CD4-positive, alpha-beta T cell treated with Interleukin-10 for 1 hour (primary cell): ENCODE results near the gene ZBTB38.

ENCODE experiments used
- DNase-seq: peaks from one replicate; pipeline ENCODE4 v3.0.0-alpha.2; 2020

Gene ZBTB38

DNA sequence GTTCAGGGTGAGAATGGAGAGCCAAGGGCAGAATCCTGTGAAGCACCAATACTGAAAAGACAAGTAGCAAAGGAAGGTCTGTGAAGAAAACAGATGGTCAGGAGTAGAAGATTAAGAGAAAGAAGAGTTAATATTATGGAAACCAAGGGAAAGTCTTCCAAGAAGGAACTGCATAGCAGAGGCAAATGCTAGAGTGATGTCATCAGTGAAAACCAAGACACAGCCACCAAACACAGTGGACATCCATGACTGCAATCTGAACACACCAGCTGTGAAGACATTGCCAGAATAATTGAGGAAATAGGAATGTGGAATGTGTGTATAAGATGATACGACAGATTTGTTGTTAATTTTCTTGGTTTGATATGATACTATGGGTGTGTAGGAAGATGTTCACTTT is 26.8 kb upstream of the ZBTB38 start:
- no peak for DNase-seq

DNA sequence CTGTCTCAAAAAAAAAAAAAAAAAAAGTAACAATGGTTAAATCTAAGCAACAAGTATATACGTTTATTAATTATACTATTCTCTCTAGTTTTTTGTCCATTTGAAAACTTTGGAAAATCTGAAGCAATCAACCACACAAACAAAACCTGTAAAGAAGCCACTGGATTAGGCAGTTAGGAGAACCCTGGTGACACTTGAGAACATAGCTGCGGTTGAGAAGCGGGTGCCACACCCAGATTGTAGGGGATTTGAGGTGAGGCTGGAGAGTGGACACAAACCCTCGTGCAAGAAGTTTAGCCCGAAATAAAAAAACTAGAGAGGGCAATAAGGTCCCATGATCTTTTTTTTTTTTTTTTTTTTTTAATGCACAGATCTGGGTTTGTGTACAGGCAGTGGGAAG is 25.9 kb upstream of the ZBTB38 start:
- no peak for DNase-seq

DNA sequence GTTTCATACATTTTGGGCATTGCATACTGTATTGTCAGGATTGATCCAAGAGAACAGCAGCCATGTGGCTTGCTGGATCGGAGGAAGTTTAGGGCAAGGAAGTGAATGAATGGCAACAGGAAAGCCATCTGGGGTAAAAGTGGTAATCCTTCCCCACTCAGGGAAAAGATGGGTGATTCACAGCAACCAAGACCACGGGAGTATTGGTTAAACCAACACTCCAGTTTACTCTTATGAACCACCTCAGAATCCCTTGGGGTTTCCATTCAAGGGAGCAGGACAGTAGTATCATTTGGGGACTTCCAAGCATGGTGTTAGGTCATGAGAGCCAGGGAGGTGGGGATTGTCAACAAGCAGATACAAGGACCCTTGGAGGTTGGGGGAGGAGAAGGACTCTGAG is 25.2 kb upstream of the ZBTB38 start:
- DNase-seq, result no peak

DNA sequence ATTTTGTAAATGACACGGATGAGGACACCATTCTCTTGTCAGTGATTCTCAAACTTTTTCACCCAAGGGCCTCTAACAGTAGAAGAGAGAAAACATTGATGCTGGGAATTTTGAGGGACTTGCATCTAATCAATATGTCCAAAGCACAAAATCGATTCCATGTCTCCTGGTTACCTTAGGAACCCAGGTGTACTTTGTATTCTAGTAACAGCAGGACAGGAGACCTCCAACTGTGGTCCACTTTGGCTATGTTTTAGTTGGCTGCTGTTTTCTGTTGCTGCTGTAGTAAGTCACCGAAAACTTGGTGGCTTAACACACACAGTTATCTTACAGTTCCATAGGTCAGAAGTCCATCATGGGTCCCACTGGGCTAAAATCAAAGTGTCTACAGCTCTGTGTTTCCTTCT is 24.4 kb upstream of the ZBTB38 start:
- no peak for DNase-seq

DNA sequence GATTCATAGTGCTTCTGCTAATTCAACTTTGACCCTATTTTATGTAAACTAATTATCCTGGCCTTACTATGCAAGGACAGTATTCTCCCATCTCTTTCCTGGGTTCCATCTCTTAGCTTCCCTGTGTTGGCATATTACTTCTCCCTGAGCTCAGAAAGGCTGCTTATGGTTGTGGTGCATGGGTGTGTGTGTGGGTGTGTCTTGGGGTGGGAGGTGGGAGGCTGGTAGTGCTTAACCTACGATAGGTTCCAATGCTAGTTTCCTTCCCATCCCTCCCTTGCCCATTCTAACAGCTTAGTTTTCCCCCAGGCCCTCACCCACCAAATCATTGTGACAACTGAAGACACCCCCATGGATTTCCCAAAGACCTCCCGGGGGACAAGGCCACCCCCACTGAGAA is 22.8 kb upstream of the ZBTB38 start:
- no peak for DNase-seq

DNA sequence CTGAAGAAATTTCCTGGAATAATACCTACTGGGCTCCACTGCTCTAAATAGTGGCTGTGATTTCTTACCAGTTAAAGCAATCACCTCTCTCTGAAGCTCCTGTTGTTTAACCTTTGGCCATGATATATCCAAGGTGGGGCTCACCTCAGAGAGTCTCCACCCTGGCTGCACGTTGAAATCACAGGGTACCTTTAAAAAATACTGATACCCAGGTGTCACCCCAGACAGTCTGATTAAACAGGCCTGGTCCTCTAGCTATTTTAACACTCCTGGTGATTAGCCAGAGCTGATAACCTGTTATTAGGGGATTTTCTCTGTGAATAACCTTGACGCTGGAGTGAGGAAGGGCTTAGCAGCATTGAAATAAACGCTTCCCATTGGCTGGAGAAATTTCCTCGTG is 22.3 kb upstream of the ZBTB38 start:
- DNase-seq, result no peak

DNA sequence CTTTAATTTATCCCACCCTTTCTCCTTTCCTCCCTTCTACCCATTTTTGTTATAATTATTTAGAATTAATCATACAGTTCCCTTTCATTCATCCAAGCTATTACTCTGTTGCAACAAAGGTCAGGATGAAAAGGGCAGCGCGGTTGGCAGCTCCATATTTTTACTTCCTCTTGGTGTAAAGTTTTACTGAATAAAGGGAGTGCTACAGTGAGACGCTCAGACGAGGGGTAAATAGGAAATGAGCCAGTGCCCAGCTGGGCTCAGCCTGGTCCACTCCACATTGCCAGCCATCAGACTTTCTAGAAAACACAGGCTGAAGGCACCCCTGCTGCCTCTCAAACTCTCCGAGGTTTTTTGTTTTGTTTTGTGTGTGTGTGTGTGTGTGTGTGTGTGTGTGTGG is 21.9 kb upstream of the ZBTB38 start:
- no peak for DNase-seq

DNA sequence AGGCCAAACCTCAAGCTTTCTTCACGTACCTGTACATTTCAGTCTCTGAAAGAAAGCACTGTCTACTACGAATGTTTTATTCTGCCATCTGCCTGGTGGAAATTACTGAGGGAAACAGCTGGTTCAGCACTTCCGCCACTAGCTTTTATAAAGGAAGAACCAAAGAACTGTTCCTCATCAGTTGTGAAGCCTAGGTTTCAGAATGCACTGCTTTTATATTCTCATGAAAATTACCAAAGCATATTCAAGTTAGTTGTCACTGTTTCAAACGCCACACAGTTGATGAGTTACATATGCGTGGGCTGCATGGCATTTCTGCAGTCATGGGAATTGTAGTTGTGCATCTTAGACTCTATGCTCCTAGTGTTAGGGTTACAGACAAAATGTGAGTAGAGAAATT is 21.5 kb upstream of the ZBTB38 start:
- no peak for DNase-seq

DNA sequence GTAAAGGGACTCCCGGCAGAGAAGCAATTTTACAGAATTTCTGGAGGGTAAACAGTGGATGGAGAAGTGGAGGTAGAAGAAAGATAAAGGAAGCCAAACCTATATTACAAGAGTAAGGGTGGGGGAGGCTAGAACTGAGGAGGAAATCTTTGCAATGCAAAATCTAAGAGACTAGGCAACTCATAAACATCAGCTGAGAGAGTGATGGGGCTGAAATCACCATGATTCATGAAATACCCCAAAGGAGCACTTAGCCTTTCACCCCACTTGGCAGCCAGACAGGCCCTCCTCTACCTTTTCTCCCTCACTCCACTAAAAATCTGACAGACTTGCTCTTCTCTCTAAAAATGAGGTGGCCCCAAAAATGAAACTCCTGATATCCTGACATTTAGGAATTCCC is 19.5 kb upstream of the ZBTB38 start:
- no peak for DNase-seq

DNA sequence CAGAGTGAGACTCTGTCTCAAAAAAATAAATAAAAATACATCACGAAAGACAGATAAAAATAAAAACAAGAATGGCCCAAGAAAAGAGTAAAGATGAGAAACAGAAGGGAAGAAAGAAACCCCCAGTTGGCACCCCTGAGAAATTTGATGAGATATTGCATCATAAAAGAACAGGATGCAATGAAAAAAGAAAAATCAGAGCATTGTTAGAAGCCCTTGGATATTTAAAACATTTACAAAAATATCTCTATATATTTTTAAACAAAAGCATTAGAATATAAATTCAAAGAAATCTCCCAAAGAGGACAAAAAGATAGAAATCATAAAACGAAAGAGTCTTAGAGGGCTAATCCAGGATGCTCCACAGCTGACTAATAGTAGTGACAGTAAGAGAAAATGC is 18.6 kb upstream of the ZBTB38 start:
- no peak for DNase-seq

DNA sequence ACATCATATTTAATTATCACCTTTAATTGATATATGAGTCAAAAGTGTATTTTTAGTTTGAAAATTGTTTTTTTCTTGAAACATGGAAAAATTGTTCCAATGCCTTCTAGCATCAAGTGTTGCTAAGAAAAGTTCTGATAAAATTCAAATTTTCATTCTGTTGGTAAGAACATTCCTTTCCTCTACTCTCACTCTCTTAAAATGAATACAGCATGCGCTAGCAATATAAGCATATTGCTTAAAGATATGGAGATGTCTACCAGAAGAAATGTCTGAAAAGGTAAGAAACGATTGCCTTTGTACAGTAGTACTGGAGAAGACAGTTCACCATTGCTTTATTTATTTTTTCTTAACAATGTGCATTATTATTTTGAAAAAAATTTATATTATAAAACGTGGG is 17.6 kb upstream of the ZBTB38 start:
- DNase-seq, result no peak

DNA sequence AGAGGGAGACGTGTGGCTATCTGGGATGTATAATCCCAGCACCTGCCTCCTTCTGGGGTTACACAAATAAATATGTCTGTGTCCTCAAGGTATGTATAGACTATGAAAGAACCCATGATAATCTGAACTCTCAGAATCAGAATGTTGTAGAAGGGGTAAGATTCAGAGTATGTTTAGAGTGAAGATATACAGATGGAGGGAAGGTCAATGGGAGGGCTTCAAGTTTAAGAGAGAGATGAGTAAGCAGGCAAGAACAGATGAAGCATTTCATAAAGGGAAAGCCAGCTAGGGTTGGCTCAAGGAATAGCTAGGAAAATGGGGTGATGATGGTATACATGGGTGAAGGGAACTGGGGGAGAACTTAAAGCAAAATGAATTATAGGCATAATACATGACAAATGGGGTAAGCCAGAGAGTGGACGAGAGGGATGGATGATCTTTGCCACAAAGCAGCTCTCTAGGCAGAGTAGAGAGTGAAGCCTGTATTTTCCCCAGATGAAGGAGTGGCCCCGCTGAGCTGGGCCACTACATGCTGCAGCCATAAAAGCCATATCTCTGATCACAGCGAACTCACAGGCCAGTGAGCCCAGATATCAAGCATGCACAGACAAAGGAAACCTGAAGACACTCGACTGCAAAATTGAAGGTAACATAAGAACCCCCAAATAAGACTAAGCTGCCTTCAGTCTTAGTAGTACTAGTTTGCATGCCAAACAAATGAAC is 15.9 kb upstream of the ZBTB38 start:
- DNase-seq, result no peak

DNA sequence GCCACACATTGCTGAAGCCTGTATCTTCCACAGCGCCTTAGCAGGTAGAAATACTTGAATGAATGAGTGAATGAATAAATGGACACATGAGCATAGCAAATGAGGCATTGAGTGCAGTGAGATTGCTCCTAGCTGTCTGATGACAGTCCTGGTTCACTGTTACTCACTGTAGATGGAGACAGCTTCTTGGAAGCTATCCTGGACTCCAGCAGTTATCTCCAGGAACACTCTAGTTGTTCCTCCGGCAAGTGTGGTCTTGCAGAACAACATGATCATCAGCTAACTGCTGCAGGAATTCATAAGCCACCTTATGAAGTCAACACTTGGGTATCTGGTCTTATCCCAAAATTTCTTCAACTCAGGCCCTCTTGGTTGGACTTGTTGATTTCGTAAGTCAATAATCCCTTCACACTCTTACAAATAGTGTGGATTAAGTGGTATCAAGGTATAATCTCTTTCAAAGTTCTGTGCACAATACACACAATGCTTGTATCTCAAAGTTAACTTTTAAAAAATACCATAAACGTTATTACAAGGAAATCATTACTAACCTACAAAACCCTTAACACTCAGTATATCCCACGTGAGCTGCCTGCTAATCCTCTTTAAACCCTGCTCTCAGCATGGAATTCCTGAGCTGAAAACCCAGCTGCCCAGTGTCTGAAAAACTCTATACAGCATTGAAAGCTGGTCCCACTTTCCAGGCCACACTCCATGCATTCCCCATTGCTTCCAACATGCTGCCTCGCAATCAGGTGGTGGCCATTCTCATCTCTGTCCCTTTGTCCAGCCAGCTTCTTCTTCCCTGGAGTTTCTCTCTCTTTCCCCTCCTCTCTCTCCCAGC is 14.4 kb upstream of the ZBTB38 start:
- DNase-seq, result no peak

DNA sequence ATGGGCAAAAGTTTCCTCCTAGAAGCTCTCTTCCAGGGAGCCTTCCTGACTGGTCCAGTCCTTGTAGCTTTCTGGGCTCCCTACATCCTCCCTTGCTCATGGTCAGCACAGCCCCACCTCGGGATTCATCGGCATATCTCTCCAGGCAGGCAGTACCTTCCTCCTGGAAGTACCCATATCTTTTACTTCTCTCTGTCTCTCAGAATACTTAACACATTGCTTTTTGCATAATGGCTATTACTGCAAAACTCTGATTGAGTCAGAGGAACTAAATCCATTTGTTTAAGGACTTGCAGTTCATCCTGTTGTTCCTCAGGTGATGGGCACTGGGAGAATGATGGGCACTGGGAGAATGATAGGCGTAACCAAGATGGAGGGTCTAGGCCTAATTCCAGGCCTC is 13.8 kb upstream of the ZBTB38 start:
- no peak for DNase-seq

DNA sequence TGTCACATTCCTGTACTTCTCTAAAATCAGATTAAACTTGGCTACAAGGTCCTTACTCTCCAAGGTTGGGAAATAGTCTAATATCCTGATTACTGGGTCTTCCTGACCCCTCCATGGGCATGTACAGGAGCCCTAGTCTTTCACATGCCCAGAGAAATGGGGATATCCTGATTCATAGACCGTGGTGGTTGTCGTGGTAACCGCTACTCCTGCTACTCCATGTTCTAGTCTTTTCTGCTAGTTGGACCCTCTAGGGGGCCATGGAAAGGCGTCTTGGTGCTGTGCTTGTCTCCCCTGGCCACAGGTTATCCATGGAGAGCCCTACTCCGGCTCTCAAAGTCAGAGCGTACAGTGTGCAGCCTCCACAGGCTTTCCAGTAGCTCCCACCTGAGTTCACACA is 13.1 kb upstream of the ZBTB38 start:
- DNase-seq, result no peak

DNA sequence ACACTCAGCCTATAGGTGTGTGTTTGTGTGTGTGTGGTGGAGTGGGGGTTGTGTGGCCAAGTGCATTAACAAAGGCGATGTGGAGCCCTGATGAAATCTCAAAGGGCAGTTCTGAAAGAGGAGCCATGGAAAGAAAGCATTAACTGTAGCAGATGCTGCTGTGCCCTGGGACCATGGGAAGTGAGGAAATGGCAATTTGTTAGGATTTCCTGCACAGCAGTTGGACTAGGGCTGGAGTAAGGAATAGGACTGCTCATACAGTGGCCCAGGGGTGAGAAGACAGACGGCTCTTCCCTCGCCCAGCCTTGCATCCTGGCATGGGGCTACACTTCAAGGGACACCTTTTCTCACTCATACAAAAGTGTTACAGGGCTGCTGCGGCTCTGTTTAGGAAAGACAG is 12.3 kb upstream of the ZBTB38 start:
- DNase-seq, result no peak

DNA sequence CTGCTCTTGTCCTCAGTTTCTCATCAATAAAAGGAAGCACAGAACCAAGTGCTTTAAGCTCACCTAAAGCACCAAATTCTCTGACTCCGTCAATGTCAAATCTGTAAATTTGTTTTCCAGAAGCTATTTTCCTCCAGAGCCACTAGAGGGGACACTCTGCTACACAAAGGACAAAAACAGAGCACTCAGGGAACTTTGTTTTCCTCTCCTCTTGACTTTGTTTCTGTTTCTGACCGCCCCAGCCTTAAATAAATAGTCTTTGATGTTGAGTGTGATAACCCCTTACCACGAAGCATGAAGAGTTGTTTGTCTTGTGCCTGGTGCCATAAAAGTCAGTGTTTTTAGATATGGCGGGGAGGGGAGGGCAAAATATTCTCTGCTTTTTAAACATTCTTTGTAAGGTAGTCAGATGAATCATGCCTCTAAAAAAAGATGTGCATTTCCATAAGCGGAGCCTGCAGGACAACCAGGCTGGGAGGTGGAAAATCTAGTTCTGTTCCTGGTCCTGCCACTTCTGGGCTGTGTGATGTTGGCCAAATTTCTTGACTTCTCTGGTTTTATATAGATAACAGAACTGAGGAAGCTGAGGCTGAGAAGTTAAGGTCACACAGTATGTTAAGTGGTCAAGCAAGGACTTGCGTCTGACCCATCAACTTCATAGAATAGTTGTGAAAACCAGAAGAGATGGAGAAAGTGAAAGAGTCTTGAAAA is 7.3 kb upstream of the ZBTB38 start:
- peak; percentile 62 for DNase-seq

DNA sequence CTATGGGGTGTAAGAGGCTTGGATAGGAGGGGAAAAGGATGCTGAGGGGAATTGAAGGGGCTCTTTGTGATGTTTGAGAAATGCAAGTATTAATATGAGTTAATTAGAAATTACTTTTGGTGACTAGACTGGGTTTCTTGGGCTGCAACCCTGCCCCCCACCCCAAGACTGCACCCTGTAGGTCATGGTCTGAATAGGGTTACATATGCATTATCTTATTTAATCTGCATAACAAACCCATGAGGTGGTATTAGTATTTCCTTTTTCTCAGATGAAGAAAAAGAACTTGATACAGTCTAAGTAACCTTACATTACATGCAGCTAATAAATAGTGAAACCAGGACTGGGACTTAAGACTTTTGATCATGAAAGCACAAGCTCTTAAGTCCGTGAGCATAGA is 5.6 kb upstream of the ZBTB38 start:
- no peak for DNase-seq

DNA sequence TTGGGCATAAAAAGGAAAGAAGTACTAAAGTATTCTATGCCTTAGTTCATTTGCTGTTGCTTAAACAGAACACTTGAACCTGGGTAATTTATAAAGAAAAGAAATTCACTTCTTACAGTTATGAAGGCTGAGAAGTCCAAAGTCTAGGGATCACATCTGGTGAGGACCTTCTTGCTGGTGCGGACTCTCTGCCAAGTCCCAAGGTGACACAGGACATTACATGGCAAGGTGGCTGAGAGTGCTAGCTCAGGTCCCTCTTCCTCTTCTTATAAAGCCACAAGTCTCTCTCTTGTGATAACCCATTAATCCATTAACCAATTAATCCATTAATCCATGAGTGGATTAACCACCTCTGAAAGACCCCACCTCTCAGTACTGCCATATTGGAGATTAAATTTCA is 3.1 kb upstream of the ZBTB38 start:
- DNase-seq, result no peak

DNA sequence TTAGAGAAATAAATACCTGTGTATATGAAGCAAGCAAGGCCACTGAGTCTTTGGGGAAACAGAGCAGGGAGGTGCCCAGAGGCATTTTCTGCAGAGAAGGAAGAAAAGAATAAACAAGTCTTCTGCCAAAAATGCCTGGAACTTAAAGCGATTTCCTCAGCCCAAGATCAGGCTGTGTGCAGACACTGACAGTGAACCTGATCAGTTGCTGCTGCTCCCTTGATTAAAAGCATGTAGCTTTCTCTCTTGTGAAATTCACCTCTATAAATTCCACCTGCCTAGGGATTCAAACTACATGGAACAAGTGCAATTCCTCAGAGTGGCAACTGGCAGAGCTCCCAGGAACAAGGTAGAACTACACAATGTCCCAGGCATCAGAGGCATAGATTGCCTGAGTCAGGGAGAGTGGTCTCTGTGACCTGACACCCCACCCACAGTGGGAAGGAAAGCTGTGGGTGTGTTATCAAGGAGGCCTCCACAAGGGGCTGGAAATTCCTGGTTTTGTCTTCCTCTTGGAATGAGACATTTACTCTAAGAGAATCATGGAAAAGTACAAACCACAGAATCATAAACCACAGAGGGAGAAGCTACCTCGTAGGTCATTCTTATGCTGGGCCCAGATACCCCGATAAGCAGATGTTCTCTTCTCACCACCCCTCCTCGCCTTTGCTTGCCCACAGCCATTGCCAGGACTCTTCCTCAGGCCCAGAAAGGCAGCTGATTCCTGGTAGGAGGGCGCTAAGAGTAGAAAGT is 1.8 kb upstream of the ZBTB38 start:
- no peak for DNase-seq

DNA sequence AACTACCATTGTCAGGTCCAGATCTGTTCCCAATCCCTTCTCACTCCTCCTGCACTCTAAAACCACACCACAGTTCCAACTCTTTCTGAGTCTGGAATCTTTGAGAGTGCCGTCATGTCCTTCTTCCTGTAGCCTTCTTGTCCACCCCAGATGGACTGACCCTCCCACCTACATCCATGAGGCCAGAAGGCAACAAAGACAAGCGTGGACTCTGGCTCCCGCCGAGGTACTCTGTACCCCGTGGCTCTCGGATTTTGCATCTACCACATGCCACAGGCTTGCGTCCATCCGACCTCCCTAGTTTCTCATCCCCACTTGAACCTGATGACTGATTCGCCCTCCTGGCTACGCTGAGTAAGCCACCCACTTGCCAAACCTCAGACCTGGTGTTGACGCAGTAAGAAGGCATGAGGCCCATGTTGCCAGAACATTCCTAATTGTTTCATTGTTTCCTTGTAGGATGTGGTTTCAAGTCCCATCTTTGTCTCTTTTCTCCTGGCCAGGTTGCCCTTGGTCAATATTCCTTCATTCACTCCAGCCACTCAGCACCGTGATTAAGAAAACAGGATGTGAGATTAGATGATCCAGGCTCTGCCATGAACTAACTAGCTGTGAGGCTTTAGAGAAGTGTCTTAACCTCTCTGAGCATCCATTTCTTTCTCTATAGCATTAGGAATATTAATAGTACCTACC is 1.1 kb upstream of the ZBTB38 start:
- no peak for DNase-seq

DNA sequence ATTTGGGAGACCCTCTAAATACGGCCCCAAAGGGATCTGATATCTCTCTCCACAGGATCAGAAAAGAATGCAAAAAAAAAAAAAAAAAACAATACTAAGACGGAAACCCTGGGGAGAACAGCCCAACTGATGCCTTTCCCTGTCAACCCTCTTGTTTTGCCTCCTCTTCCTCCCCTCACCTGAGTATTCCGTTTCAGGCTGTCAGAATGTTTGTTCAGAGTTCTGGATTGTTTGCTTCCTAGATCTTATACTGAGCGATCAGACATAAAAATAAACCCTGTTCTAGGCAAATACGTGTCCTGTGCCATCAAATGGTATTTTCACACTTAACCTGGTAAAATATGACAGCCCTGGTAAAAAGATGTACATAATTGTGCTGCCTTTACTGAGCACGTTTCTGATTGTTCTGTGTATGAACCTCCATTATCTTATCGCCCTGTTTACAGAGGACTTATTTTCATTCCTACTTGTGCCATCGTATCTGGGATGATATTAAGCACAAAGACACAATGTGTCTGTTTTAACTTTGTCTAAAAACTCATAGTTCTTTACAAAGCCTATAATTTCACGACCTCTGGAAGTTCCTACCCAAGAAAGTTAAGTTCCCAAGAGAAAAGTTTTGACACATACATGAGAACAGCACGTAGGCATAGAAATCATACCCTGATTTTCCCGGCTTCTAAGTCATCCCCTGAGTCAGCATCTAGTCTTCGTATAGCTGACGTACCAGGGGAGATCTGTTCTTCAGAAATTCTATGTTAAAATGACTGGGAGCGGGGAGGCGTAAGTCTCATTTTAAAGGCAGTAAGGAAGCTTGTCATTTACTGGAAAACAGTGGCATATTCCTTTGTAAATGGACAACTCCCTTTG is 856 bp downstream of the ZBTB38 start:
- DNase-seq, result no peak
